Fibroblast of skin of scalp (primary cell): ENCODE data around the gene DIP2C.
"Not testable (repeated sequence)": the region's sequence is repeated elsewhere in the genome, so short reads cannot be mapped to it uniquely, and the experiment has no call there.

Source experiments
- DNase-seq: peaks from one replicate; pipeline ENCODE4 v3.0.0-alpha.2; 2013

The DIP2C gene

DNA sequence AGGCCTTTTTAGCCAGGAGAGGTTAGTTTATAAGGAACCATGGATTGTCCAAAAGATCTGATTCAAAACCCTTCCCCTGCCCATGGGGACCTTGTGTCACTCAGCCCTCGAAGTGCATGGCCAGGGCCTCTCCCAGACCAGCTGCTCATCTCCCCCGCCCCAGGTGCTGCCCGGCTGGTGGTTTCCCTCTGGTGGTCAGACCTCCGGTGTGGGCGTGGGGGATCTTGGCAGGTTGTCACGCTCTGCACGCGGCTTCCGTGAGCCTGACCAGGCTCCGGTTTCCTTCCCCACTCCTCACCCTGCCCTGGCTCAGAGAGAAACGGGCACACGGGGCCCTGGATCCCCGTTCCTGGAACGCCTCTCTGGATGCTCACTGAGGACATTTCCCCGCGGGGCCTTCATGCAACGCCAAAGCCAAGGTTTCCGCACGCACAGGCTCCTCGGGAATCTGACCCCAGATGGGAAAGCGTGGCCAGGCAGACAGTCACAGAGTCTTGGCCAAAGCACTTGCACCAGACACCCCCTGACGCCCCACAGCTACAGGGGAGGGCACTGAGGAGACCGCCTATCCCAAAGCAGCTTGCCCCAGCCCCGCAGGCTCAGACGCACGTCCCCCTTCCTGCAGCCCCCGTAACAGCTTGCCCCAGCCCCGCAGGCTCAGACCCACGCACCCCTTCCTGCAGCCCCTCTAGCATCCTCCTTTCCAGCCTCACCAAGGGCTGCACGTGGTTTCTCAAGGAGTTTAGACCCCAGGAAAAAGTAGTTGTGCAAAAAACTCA is 7.8 kb upstream of the DIP2C start:
- DNase-seq, result no peak

DNA sequence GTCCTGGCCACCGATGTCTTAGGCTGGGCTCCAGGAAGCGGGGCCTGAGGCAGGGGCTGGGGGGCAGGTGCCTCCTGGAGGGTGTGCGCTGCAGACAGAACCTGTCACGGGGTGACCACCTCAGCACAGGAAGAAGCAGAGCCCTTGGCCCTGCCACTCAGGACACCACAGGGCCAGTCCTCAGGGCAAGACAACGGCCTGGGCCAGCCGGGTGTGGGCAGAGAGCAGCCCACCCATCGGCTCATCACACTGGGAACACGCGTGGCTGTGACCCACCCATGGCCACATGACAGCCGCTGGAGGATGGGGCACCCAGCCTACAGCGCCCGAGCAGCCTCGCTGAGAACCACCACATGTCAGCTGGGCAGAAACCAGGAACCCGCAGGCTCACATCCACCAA is 5.9 kb upstream of the DIP2C start:
- no peak for DNase-seq

- DNase-seq, result peak; percentile 10
Measured at GRCh38 chr10:693506-693905, 4.0 kb upstream of the DIP2C start.

DNA sequence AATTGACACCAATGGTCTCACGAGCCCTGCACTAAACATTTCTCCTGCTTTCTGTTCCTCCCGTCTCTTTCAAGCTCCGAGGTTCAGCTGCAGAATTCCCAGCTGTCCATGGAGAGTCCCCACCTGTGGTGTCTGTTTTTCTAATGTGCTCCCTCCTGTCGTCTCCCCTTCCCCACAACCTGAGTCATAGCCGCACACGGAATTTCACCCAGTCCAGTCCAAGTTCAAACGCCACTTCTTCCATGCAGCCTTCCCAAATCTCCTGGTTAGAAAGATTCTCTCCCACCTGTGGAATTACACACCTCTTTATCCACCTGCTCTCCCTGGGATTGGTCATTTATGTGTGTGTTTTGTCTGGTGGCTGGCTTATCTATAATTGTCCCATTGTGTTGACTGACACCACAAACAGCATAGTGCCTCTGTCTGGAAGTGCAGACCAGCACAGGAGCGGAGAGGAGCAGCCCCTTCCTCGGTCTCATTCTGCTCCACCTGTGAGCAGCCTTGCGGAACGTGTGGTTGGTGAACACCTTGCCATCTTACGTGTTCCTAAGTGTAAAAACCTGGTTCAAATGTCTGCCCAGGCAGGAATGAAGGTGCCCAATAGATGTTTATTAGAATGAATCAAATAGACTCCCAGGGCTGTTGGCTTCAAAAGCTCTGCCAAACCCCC is 3.3 kb upstream of the DIP2C start:
- no peak for DNase-seq

DNA sequence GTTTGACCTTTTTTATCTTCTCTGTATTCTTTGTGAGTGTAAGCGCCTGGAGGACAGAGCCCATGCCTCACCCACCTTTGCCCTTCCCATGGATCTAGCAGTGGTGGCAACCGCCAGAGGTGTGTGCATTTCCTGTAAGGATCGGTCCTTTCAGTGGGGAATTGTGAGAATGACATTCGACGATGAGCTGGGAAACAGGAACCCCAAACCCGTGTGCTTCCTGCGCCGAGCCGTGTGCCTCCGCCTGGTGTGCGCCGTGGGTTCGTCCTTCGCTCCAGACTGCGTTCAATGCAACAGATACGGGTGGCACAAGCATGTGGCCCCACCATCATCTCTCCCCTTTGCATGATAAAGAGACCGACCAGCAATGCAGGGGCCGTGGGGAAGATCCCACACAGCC is 1.7 kb upstream of the DIP2C start:
- DNase-seq, result no peak

DNA sequence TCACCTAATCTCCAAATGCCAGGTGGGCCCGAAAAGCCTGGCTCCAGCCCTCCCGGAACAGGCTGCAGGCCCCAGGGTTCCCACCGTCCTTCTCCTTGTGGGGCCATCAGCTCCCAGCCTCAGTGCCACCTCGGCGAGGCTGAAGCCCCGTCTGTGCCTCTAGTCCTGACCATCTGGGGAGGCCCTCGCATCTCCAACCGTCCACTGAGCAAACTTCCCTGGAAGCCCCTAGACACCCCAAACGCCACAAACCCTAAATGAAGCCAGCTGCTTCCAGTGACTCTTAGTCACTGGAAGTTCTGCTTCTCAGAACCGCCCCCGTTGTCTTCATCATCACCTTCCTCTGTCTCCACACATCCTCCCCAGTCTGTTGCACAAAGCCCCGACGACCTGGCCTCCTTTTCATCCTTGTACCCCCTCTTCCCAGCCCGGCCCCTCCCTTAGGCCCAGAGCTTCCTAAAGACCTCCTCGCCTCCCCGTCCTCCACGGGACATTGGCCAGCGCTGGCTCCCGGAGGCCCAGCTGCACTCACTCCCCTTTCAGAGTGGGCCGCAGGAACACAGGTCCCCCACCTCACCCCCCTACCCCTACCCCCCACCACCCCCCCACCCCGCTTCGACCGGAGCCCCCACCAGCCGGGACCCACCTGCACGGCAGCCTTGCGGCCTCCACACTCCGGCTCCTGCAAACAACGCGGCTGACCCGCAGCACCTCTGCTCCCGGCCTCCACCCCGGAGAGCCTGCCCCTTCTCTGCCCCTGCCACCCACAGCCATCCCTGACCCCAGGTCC is 1.1 kb upstream of the DIP2C start:
- DNase-seq, result no peak

DNA sequence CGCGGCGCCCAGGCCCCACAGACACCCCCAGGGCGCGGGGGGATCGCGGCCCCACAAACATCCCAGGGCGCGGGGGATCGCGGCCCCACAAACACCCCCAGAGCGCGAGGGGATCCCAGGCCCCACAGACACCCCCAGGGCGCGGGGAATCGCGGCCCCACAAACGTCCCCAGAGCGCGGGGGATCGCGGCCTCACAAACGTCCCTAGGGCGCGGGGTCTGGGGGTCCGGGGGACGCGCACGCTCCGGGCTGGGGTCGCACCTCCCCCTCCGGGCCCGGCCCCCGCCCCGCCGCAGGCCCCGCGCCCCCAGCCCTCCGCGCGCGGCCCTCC is 382 bp downstream of the DIP2C start:
- DNase-seq, result no peak

DNA sequence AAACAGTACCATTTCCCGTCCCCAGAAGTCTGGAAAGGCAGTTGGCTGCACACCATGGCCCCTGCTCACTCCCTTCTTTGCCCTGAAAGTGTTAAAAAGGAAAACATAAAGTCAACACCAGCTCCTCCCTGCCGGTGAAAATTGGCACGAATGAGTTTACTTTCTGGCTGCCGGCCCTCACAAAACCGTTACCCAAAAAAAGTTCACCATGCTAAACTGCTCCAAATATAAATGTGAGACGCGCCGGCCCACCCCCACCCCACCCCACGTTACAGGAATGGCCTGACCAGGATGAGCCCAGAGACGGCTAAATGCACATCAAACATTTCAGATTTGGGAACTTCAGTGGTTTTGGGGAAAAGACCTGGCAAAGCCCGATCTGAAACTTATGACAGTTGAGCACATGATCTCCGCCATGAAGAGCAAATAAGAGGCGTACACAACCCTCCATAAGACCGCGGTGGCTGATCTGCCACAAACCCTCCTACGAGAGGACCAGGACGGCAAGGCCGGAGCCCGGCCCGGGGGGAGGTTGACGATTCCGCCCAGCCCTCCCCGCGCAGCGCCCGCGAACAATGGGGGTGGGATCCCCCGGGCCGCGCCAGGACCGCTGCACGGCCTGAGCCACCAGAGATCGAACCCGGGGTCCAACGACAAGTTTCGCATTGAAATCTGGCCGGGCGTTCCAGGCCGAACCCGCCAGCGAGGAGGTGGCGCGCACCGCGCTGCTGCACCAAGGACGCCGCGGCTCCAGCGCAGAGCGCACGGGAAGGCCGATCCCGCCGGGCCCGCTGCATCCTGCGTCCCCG is 952 bp downstream of the DIP2C start:
- peak; percentile 35 for DNase-seq

GRCh38 chr10:687583-688311 is 1.7 kb downstream of the DIP2C start:
- no peak for DNase-seq

DNA sequence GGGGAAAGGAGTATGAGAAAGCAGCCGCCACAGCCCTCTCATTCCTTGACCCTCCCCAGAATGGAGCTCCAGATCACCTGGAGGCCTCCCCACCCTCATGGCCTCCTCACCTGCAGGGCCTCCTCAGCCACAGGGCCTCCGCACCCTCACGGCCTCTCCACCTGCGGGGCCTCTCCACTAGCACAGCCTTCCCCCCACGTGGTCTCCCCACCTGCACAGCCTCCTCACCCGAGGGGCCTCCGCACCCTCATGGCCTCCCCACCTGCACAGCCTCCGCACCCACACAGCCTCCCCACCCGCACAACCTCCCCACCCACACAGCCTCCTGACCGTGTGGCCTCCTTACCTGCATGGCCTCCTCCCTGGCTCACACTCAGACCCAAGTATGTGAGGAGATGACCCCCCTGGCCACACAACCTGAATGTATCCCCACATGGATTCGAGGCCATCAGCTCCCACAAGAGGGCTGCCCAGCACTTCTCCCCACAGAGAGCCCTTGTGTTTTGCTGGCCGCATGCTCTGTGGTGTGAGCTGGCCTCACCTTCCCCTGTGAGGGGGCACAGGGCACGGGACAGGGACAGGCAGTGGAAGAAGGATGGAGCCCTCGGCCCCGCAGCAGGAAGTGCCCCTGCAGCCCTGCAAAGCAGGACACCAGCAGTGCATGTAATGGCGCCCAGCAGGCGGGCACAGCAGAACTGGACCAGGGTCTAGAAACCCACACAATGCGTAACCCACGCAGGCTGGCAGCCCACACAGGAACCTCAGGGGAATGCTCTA is 3.1 kb downstream of the DIP2C start:
- DNase-seq, result no peak

- no peak for DNase-seq
Measured at GRCh38 chr10:685613-686012, 3.9 kb downstream of the DIP2C start.

GRCh38 chr10:683448-684071 is 5.9 kb downstream of the DIP2C start:
- DNase-seq, result peak; percentile 85

GRCh38 chr10:682931-683447 is 6.5 kb downstream of the DIP2C start:
- DNase-seq, result no peak

DNA sequence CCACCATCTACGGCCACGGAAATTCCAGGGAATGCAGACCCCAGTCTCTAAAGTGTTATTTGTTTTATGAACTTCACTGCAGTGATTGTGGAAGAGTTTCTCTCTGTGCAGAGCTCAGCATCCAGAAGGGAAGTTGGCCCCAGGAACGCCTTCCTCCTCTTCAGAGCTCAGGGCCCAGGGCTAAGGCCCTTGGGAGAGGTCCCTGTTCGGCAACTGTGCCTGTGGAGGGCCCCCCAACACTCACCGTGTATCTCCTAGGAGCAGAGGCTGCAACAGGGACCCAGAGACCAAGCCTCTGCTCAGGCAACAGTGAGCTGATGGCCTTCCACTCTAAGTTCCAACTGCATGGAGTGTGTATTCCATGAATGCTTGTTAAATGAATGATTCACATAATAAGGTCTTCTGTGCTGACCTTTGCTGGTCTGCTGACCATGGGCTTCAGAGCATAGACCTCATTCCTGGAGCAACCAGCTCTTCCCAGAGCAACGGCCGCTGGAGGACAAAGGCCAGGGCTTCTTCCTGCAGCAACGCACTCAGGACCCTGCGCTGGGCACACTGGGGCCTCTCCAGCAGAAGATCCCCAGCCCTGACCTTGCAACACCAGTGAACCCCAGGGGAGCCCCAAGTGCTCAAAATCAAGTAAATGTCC is 7.7 kb downstream of the DIP2C start:
- DNase-seq, result no peak

DNA sequence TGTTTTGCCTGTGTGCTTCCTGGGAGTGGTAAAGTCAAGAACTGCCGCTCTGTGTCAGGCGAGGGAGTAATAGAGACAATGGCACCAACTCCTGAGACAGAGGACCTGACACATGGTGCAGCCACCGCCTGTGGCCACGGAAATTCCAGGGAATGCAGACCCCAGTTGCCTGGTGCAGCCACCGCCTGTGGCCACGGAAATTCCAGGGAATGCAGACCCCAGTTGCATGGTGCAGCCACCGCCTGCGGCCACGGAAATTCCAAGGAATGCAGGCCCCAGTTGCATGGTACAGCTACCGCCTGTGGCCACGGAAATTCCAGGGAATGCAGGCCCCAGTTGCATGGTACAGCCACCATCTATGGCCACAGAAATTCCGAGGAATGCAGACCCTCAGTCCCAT is 8.7 kb downstream of the DIP2C start:
- no peak for DNase-seq

DNA sequence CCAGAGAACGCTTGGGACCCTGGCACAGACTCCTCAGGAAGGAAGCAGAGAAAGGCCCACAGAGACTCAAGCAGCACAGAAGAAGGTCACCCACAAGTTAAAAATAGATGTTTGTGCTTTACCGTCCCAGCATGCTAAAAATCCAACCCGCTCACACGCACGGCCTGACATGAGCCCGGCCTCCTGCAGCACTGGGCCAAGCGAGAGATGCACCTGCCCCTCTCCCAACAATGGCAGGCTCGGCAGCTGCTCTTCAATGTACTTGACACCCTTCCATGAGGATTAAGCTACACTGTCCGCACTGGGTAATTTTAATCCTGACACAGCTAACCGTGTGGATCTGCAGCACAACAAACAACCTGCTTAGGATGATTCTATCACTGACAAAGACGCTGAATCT is 9.3 kb downstream of the DIP2C start:
- DNase-seq, result no peak

- DNase-seq, result no peak
Measured at GRCh38 chr10:679556-679955, 9.9 kb downstream of the DIP2C start.

DNA sequence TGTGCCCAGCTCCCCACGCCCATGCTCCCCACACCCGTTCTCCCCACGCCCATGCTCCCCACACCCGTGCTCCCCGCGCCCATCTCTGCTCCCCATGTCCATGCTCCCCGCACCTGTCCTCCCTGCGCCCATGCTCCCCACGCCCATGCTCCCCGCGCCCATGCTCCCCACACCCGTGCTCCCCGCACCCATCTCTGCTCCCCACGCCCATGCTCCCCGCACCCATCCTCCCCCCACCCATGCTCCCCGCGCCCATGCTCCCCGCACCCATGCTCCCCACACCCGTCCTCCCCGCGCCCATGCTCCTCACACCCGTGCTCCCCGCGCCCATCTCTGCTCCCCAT is 10.8 kb downstream of the DIP2C start:
- not testable (repeated sequence) for DNase-seq

DNA sequence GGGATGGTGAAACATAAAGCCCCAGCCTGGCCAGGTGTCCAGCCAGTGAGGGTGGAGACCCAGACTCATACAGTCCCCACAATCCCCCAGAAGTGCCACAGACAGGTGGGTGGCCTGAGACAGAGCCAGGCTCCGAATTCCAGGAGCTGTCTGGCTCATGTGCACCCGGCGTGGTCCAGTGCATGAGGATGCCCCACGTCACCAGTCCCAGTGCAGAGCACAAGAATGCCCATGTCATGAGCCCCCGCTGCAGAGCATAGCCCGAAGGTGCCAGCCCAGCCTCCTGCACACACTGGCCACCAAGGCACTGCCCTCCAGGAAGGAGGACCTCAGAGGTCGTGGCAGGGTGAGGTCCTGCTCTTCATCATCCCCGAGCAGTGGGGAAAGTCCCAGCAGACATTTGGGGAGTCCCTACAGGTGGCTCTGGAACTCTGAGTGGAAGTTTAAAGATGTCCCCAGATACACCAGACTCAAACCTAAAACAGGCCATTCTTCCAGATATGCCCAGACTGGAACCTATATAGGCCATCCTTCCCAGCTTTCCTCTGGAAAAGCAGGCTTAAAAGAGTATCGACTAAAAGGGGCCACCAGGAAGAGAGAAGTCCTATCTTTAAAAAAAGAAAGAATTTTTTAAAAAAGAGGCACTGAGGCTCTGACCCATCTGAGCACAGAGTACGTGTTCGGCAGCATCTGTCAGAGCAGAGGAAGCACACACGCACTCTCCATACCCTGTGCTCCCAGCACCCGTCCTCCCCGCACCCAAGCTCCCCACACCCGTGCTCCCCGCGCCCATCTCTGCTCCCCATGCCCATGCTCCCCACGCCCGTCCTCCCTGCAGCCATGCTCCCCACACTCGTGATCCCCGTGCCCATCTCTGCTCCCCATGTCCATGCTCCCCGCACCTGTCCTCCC is 11.5 kb downstream of the DIP2C start:
- no peak for DNase-seq
